HFFc6 (cell line): Measurements from ENCODE around the gene SHISA4. TPM values are rescaled to one million over a fixed set of nuclear protein-coding genes. Genes with fewer than 3 reads are reported as not detected.
A peak's percentile ranks its signal among the peaks of the same experiment; 100 is the strongest.

Experiments used
- DNase-seq: peaks from one replicate; pipeline ENCODE4 v3.0.0-alpha.2; 2018
- H3K27ac Mint-ChIP-seq: 2 replicates; pipeline ENCODE4 v1.8.0; 2020; ENCODE audit warnings: mild to moderate bottlenecking, mixed read lengths
- H3K27me3 Mint-ChIP-seq: 2 replicates; pipeline ENCODE4 v1.8.0; 2021; ENCODE audit warnings: mild to moderate bottlenecking, moderate library complexity, mixed read lengths; ENCODE audit not compliant: insufficient read depth
- H3K36me3 Mint-ChIP-seq: 2 replicates; pipeline ENCODE4 v1.8.0; 2021; ENCODE audit warnings: low read depth, mixed read lengths
- H3K4me1 Mint-ChIP-seq: 2 replicates; pipeline ENCODE4 v1.8.0; 2020; ENCODE audit warnings: low read depth, mixed read lengths
- H3K4me3 Mint-ChIP-seq: 2 replicates; pipeline ENCODE4 v1.8.0; 2020; ENCODE audit warnings: mild to moderate bottlenecking, moderate library complexity, mixed read lengths
- H3K9me3 Mint-ChIP-seq: 2 replicates; pipeline ENCODE4 v1.8.0; 2020; ENCODE audit warnings: mild to moderate bottlenecking, mixed read lengths
- CTCF ChIP-seq: fragments of 200-600 bp; sonication (generic); IDR thresholded peaks from 2 replicates; pipeline ENCODE4 v1.5.0; 2021; ENCODE audit warnings: antibody characterized with exemption, mild to moderate bottlenecking
- total RNA-seq, 6 experiments: library from RNA; stranded (reverse); fragmentation: NEBNext Ultra II Directional; extraction: Animal tissue kit (Norgen Biotek cat#: 25700); gene quantifications; 2 replicates in 1 of 6; 3 replicates in 5 of 6; pipeline ENCODE4 v1.2.3, GENCODE V29; 2021

Gene SHISA4
- total RNA-seq, 6 experiments from 2014 or later = 29.8 to 49.6 (median 39.9) TPM

GRCh38 chr1:201906336-201906735 is 17.6 kb downstream of the SHISA4 start:
- Mint-ChIP-seq H3K27me3 (peaks cover 2% of the 10 kb centered on the region; the same call in 1 of the 2 replicates), H3K4me3 (no peak overlapping the region), H3K4me1 (peaks cover 45% of the 10 kb centered on the region), H3K9me3 (no peaks in the 10 kb centered on the region), H3K27ac (peak overlapping the region; percentile 89; the same call in 1 of the 2 replicates), H3K36me3 (peaks cover 16% of the 10 kb centered on the region)
- no peak for TF ChIP-seq CTCF
- DNase-seq = no peak

GRCh38 chr1:201907621-201908020 is 18.9 kb downstream of the SHISA4 start:
- Mint-ChIP-seq H3K4me1 (peaks cover 37% of the 10 kb centered on the region), H3K27ac (no peak overlapping the region), H3K4me3 (no peak overlapping the region), H3K9me3 (no peaks in the 10 kb centered on the region), H3K36me3 (peaks cover 9% of the 10 kb centered on the region), H3K27me3 (peaks cover 2% of the 10 kb centered on the region; the same call in 1 of the 2 replicates)
- DNase-seq = no peak
- TF ChIP-seq CTCF = no peak

- no peak overlapping the region for H3K4me3 Mint-ChIP-seq
- peaks cover 16% of the 10 kb centered on the region; the same call in 1 of the 2 replicates for H3K36me3 Mint-ChIP-seq
- no peak for TF ChIP-seq CTCF
- no peaks in the 10 kb centered on the region for H3K9me3 Mint-ChIP-seq
- no peak overlapping the region for H3K27ac Mint-ChIP-seq
- H3K27me3 Mint-ChIP-seq = peaks cover 6% of the 10 kb centered on the region; the same call in 1 of the 2 replicates
- DNase-seq = no peak
- H3K4me1 Mint-ChIP-seq = peaks cover 29% of the 10 kb centered on the region
Measured at GRCh38 chr1:201911826-201912571, 23.3 kb downstream of the SHISA4 start.

GRCh38 chr1:201912832-201913231 is 24.1 kb downstream of the SHISA4 start:
- H3K9me3 Mint-ChIP-seq = no peaks in the 10 kb centered on the region
- DNase-seq = no peak
- no peak overlapping the region for H3K4me3 Mint-ChIP-seq
- H3K4me1 Mint-ChIP-seq = peaks cover 38% of the 10 kb centered on the region
- no peak for TF ChIP-seq CTCF
- H3K36me3 Mint-ChIP-seq = peaks cover 16% of the 10 kb centered on the region; the same call in 1 of the 2 replicates
- no peak overlapping the region for H3K27ac Mint-ChIP-seq
- H3K27me3 Mint-ChIP-seq = peaks cover 6% of the 10 kb centered on the region; the same call in 1 of the 2 replicates

- Mint-ChIP-seq H3K36me3 (peaks cover 16% of the 10 kb centered on the region; the same call in 1 of the 2 replicates), H3K9me3 (no peaks in the 10 kb centered on the region), H3K4me1 (peaks cover 49% of the 10 kb centered on the region), H3K27ac (no peak overlapping the region), H3K4me3 (no peak overlapping the region), H3K27me3 (peaks cover 6% of the 10 kb centered on the region)
- no peak for DNase-seq
- no peak for TF ChIP-seq CTCF
Measured at GRCh38 chr1:201914456-201915235, 25.9 kb downstream of the SHISA4 start.
